Stimulated activated CD4-positive, alpha-beta T cell treated with anti-CD3 and anti-CD28 coated beads, Interleukin-2, amount 100 ng/mL, for 4 hours (primary cell): ENCODE measurements around the gene LNPK.
"Not testable (repeated sequence)": the region's sequence is repeated elsewhere in the genome, so short reads cannot be mapped to it uniquely, and the experiment has no call there.

Source experiments
- DNase-seq: peaks from one replicate; pipeline ENCODE4 v3.0.0-alpha.2; 2020; ENCODE audit warnings: low read depth

LNPK gene, protein sequence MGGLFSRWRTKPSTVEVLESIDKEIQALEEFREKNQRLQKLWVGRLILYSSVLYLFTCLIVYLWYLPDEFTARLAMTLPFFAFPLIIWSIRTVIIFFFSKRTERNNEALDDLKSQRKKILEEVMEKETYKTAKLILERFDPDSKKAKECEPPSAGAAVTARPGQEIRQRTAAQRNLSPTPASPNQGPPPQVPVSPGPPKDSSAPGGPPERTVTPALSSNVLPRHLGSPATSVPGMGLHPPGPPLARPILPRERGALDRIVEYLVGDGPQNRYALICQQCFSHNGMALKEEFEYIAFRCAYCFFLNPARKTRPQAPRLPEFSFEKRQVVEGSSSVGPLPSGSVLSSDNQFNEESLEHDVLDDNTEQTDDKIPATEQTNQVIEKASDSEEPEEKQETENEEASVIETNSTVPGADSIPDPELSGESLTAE

DNA sequence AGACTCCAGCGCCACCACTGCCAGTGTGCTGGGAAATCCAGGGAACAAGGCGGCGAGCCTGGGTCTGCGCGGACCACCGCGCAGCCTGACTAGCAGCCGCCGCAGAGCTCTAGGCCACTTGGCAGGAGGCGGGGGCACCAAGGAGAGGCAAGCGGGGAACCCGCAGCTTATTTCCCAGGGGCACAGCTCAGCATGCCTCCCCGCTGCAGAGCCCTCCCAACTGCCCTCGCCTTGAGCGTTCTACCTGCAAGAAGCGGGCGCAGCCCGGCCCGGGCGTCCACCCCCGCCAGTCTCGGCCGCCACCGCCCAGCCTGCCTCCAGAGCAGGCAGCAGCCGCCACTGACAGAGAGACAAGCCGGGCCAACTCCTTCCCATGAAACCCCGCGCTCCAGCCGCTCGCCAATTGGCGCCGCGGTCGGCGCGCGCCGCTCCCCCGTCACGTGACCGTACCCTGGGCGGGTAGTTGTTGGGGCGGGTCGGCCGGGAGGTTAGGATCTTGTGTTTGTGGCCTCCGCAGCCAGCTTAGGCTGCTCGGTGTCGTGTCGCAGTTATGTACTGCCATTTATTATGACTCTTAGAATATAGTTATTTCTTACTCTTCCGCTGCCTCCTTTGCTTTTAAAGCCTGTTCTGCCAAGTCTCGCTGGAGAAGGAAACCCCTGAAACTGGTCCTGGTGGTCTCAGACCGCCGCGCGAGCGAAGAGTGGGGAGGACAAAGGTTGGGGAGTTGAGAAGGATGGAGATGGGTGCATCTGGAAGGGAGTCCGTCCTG, at the start of gene LNPK:
TSS of gene LNPK (minus strand) at position 352 of the 772 bp plus-strand sequence. CDS start 6,683 bp downstream, outside the sequence.
- peak; percentile 83 for DNase-seq

DNA sequence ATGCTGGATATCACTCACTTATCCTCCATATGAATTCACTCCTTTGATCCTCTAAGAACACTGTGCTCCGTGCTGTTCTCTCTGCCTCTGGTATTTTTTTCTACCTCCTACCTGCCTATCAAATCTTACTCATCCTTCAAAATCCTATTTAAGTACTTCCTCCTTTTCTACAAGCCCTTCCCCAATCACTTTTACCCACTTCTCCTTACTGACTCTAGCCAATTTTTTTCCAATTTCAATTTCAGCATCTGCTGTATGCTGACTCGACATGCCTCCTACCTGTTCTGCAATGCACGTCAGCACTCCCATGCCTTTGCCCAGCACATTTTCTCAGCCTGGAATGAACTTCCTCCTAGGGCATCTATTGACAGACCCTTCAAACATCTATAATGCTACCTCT, 37.3 kb upstream of the LNPK start:
- DNase-seq = no peak

DNA sequence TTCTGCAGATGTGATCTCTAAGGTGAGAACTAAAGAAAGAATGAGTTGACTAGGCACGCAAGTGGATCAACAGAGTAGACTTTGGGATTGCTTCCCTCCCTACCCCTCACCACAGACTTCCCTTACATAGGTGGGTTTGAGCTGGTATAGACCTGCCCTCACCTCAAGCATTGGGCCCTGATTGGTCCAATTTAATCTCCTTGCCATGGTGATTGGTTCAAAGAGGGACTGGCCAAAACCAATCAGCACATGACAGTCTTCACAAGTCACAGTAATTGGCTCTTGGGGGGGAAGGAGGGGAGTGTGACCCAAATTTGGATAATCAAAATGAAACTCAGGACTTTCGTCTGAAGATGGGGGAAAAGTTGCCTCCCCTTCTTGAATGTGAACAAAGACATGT, 36.6 kb upstream of the LNPK start:
- no peak for DNase-seq

DNA sequence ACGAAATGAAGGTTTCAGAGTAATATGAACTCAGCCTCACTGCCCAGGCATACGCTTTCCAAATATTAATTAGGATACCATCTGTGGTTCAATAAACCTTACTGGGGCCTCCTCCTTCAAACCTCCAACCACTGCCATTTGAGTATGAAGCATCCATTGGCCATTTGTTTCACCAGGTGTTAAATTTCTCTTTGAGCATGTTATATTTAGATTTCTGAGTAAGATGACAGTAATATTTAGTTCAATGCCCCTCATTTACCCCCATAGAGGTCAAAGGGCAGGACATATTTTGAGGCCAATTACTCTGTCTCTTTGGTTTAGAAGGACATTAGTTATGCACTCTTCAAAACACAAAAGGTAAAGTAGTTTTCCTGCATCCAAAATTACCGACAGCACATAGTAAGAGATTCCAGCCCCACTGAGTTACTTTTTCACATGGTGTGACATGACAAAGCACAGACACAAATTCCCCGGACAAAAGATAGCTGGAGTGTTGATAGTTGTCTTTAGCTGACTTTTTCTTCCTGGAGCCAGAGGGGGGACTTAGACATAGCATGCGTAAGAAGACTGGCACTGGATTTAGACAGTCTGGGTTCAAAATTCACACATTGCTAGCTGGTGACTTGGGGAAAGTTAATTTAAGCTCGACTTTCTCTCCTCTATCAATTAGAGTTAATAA, 33.1 kb upstream of the LNPK start:
- no peak for DNase-seq

DNA sequence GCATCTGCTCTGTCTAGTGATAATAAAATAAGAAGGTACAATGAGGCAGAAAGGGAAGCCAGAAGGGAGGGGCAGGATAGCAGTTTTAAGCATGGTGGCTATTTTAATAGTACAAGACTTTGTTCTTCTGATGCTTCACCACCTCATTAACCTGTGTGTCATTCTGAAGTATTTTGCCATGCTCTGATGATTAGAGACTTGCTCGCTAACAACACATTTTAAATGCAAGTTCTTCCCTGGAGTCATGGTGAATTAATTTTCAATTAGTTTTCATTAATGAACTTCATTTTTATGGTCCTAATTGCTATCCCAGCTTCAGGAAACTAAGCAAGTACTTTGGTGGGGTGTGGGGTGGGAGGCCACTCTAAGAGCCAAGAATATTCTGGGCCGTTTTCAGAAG, 25.7 kb upstream of the LNPK start:
- DNase-seq = no peak

DNA sequence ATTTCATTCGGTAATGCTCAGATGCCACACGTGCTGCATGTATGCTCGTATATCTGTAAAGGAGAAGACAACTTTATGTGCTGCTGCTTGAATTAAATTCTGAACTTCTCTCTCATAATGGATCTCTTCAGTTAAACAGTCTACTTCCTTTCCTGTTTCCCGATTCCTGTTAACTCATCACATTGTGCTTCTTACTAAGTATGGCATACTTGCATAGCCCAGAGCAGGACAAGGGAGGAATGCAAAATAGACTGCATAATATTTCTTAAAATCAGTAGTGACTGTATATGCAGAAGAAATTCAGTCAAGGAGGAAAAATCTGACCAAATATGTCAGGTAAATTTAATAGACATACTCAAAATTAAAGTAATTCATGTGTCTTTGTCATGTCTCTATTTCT, 23.9 kb upstream of the LNPK start:
- no peak for DNase-seq

DNA sequence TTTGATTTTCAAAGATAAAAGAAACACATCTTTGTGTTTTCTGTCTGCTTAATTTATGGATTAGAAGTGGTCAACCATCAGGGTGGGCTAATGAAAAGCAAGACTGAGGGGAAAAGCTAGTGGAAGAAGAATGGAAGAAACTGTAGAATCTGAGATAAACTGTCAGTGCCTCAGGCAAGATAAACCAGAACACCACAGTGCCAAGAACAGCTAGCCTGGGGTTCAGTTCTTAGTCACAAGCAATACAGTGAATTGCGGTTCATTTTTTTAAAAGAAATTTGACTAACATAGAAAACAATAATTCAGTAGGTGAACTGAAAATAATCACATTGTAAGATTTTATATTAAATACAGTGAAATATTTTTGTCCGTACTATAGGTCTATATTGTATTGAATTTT, 22.0 kb upstream of the LNPK start:
- no peak for DNase-seq

DNA sequence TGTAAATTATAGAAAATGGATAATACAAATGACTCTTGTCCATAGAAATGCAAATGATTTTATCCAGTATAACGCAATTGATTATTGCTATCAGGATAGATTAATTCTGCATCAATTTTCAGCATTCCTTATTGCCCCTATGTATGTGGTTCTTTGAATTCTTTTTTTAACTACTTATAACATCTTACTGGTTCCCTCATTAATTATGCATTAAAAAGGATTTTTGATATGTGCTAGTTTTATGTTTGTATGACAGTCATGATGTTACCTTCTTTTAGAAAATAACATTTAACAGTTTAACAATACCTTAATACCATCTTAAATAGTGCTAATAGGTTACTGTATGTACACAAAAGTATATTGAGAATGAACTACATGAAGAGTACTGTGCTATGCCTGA, 20.0 kb upstream of the LNPK start:
- DNase-seq = no peak

DNA sequence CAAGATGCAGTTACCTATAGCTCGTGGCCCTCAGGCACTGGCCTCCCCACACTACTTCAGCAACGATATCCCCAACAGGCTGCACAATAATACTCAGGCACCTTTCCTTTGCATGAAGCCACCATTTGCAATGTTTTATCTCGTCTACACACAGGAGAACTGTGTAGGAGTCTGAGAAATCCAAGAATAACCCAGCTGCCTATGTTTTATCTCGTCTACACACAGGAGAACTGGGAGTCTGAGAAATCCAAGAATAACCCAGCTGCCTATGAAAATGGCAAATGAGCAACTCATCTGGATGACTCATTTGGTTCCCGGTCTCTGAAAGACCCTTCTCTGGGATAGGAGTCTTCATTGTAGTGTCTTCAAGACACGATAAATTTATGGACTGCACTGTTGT, 18.3 kb upstream of the LNPK start:
- no peak for DNase-seq

DNA sequence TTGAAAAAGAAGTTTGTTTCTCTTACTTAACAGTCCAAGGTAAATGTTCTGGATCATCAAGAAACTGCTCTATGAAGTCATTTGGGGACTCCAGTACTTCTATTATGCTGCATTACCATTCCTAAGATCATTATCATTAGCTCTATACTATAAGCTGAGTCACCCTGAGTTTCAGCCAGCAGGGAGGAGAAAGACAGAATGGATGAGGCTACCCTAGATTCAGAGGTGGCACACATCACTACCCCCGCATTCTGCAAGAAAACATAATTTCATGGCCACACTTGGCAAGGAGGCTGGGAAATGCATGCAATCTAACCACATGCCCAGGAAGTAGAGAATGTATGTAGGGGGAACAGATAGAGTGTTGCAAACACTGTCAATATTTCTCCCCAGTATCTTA, 16.6 kb upstream of the LNPK start:
- DNase-seq = no peak

DNA sequence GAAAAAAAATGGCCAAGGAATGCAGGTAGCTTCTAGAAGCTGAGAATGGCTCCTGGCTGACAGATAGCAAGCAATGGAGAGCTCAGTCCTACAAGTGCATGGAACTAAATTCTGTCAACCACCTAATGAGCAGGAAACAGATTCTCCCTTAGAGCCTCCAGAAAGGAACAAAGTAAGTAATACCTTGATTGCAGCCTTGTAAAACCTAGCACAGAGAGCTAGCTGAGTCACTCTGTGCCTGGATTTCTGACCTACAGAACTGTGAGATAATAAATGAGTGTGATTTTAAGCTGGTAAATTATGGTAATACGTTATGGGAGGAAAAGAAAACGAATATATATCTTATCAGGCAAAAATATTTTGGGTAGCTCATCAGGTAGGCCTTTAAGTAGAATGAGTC, 7.4 kb upstream of the LNPK start:
- no peak for DNase-seq

DNA sequence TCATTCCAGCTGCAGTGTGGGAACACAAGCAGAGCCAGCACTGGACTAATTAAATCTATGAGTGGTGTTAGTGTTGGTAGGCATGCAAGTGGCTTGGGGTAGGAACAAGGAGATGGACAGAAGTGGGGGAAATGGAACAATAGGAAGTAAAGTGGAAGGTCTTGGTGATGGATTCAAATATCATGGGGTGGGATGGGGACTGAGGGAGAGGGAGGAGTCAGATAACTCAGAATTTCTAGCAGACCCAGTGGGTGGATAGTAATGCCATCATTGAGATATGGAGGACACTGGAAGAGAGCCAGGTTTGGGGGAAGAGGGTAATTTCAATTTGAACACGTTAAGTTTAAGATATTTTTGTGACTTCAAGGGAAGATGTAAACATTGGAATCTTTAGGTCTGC, 2.9 kb upstream of the LNPK start:
- DNase-seq = no peak

DNA sequence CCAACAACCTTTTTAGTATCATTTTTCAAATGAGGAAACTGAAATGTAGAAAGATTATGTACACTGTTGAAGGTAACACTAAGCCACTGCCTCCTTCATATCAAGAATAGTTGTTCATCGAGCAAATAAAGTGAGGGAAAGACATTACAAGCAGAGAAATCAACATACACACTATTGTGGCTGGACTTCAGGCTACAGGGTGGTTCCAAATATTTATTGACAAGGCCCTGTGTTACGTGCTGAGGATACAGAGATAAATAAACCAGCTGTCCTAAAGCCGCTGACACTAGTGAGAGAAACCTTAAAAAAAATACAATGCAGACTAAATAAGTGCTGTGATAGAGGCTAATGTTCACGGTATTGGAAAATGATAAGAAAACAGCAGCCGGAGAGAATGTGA, 1.9 kb upstream of the LNPK start:
- DNase-seq = no peak

DNA sequence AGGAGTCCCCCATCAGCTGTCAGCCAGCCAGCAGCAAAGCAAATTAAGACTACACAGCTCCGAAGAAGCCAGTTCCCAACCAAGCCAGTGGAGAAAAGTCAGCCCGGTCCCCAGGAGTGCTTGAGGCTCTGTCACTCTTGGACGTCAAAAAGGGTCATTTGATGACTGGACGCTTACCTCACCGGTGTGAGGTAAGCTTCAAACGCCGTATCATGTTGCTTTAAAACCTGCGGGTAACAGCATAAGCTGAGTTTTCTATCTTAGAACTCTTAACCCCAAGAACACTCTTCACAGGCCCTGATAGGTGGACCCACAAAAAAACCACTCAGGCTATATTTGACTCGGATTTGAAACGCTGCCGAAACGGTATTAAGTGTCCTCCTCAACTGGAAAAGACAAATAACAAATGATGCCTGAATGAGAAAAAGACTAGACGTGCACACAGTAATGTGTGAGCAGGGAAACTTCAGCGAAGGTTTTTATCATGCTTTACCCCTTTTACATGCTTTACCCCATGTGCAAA, 682 bp upstream of the LNPK start:
- no peak for DNase-seq

DNA sequence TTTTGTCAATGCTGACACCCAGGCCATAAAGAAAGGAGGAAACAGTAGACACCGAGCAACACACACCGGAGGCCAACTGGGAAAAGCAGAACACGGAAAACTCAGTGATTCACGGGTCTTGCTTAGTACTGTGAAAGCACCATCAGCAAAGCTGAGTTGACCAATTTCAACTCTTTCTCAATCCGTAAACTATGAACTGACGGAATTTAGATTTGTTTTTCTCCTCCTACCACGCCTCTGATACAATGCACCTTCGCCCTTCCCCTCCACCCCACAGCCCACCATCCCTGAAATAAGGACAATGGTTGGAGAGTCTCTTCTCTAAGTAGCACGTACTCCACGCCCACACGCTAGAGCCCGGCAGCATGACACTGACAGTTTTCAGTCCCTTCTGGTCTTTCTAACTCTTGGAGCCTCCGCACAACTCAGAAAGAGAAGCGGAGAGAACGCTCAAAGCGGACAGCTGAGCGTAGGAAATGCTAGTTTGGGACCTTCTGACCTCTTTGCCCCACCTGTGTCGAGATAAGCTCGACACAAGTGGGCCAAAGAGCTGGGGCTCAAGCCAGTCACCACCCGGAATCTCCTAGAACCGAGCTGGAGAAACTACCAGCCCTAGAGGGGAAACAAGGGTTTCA, 669 bp downstream of the LNPK start:
- peak; percentile 36 for DNase-seq

DNA sequence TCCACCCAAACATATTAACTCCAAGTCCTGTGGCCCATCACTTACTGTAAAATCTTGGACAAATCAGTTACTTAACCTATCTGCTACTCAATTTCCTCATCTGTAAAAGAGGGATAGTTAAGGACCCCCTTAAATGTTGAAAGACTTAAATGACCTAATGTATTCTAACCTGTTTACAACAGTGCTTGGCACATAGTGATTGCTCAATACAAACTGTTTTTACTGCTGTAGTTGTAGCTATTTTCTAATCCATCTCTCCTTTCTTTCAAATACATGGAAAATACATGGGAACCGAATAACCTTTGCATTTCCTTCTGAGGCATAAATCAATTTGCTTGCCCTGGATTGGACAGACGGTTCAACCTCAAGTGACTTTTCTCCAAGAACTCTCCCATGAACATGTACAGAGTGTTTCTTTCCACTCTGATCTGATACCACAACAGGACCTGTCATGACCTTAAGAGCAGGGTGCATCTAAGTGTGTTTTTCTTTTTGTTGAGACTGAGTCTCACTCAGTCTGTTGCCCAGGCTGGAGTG, 2.7 kb downstream of the LNPK start:
- DNase-seq = no peak

DNA sequence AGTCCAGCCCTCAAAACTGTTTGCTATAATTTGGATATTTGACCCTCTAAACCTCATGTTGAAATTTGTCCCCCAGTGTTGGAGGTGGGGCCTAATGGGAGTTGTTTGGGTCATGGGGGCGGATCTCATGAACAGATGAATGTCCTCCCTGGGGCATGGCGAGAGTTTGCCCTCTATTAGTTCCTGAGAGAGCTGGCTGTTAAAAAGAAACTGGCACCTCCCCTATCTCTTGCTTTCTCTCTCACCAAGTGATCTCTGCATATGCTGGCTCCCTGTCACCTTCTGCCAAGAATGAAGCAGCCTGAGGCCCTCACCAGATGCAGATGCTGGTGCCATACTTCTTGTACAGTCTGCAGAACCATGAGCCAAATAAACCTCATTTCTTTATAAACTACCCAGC, 12.0 kb downstream of the LNPK start:
- no peak for DNase-seq

DNA sequence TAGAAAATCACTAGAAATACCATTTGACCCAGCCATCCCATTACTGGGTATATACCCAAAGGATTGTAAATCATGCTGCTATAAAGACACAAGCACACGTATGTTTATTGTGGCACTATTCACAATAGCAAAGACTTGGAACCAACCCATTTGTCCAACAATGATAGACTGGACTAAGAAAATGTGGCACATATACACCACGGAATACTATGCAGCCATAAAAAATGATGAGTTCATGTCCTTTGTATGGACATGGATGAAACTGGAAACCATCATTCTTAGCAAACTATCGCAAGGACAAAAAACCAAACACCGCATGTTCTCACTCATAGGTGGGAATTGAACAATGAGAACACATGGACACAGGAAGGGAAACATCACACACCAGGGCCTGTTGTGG, 14.9 kb downstream of the LNPK start:
- not testable (repeated sequence) for DNase-seq

DNA sequence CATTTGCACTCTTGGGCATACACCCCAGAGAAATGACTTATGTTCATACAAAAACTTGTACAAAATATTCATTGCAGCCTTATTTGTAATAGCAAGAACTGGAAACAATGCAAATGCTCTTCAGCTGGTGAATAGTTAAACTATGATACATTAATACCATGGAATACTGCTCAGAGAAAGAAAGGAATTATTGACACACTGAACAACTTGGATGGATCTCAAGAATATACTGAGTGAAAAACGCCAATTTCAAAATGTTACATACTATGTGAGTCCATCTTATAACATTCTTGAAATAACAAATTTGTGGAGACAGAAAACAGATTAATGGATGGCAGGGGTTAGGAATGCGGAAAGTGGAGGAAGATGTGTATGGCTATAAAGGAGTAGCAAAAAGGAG, 17.2 kb downstream of the LNPK start:
- no peak for DNase-seq

DNA sequence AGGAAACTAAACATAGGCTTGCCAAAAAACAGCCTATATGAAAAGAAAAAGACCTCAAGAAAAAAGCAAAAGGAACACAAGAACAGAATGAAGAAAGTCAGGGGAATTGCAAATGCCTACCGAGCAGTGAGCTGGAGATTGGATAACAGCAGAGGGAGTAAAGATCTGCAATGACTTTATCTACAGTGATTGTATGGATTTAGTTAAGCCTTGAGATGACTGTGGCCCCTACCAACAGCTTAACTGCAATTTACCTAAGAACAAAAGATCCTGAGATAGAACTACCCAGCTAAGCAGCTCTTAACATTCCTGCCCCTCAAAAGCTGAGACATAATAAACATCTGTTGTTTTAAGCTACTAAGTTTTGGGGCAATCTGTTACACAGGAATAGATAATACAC, 20.5 kb downstream of the LNPK start:
- DNase-seq = no peak

DNA sequence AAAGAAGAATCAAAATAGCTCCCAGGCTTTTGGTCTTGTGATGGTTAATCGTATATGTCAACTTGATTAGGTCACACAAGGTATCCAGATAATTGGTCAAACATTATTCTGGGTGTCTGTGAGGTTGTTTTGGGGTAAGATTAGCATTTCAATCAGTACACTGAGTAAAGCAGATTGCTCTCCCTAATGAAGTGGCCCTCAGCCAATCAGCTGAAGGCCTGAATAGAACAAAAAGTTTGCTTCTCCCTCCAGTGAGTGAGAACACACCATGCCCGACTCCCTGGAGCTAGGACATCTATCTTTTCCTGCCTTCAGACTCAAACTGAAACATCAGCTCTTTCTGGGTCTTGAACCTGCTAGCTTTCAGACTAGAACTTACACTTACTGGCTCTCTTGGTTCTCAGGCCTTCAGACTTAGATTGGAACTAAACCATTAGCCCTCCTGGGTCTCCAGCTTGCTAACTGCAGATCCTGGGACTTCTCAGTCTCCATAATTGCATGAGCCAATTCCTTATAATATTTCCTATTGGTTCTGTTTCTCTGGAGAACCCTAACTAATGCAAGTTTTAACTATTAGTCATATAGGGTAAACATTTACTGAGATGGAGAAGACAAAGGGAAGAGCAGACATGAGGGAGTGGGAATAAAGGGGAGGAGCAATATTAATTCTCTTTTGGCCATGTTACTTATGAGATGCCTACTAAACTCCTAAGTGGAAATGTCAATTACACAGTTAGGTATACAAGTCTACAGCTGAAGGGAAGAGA, 25.5 kb downstream of the LNPK start:
- DNase-seq = no peak
